HG02884 (cell line): Measurements from ENCODE around the gene TAPT1.
"Not testable (repeated sequence)": the region's sequence is repeated elsewhere in the genome, so short reads cannot be mapped to it uniquely, and the experiment has no call there.

Experiments
- ATAC-seq: cut with Tn5 transposase; IDR thresholded peaks from one replicate; pipeline ENCODE4 v1.9.1; 2021; ENCODE audit warnings: mild to moderate bottlenecking, moderate library complexity; ENCODE audit not compliant: unreplicated experiment

Gene TAPT1

GRCh38 chr4:16218950-16219349 lies 7.3 kb downstream of the TAPT1 start:
- no peak for ATAC-seq

DNA sequence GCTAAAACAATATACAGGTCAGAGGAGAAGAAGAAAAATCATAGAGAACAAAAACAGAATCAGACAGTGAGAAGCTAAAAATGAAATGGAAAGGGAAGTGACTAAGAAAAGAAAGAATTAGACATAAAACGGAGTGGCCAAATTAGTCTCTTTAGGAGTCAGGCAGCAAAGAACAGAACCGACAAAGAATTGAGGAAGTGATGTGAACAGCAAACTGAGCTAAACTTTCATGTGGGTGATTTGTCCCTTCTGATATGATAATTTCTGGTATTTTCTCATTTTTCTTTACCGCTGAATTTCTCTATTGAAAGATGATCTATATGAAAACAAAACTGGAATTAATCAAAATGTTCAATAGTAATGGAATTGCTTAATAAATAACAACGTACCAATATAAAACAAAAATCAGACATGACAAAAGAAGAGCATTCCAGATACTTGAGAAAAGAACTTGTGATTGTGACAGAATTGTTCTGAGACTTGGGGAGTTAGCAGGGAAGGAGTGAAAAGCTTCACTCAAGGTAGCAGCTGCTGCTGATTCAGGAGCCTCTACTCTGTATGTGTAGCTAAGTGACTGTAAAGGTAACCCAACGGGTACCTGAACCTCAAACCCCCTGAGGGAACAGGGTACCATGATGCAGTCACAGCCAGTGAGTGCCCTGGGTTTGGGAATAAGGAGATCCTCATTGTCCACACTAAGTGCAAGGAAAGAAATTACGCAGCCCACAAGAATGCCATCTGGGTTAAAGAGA lies 8.8 kb downstream of the TAPT1 start:
- ATAC-seq = peak; percentile 76

DNA sequence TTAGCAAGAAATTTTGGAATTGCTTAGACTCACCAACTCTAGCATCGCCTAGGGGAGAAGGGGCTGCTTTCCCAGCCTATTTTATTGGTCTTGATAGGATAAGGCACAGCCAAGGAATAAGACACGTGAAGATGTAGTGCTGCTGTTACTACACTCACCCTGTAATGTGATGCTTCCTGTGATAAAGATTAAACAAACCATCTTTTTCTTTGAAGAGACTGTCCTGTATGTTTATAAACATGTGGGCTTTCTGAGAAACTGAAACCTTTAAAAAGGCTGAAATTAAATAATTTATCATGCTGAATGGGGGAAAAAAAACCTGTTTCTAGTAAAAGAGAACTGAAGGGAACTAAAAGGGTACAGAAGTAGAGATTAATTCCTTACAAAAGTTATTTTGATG lies 13.2 kb downstream of the TAPT1 start:
- ATAC-seq = no peak

- ATAC-seq = no peak
Observed at GRCh38 chr4:16212138-16212782, 14.0 kb downstream of the TAPT1 start.

DNA sequence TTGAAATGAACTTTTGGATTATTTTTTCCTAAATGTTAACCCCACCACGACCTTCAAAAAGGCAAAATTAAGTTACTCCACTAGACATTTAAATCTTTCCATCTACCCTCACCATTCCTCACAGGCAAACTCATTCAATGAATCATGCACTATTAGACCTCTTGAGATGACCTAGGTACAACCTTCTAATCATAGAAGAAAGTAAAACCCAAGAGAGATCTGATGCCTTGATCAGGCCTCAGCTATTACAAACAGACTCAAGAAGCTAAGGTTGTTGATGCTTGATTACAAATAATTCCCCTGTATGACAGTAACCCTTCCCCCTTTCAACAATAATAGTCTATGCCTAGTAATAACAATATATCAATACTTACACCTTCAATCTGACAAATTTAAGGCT lies 18.9 kb downstream of the TAPT1 start:
- no peak for ATAC-seq

DNA sequence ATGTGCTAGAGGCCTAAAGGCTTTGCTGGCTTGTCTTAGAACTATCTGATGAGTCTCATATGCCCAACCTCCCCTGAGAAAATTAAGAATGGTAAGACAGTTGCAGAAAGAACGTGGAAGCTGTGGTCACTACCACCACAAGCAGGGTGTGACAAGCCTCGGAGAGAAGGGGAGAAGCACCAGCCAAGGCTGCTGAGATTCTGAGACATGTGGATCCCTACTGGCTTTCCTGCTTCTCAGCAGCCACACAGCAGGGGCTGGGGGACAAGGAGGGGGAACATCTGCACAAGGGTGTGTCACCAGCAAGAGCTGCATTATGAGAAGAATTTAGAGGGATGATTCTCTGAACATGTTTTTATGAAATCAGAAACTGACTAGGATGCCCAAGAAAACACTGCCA lies 19.4 kb downstream of the TAPT1 start:
- ATAC-seq = no peak

DNA sequence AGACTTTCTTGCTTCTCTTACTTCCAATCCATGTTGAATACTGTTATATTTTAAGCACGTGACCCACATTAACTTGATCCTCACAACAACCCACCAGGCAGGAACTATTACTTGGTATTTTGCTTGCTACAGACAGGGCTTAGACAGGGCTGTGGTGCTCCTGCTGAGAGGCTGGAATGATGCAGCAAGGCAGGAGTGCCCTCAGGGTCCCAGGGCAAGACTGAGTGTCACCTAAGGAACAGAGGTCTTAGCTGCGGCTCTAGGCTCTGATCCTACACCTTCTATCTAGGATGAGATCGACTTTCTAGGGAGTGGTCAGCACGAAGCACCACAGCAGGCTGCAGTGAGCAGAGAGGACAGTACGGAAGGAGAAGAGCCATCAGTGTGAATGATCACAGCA lies 20.0 kb downstream of the TAPT1 start:
- ATAC-seq = no peak

DNA sequence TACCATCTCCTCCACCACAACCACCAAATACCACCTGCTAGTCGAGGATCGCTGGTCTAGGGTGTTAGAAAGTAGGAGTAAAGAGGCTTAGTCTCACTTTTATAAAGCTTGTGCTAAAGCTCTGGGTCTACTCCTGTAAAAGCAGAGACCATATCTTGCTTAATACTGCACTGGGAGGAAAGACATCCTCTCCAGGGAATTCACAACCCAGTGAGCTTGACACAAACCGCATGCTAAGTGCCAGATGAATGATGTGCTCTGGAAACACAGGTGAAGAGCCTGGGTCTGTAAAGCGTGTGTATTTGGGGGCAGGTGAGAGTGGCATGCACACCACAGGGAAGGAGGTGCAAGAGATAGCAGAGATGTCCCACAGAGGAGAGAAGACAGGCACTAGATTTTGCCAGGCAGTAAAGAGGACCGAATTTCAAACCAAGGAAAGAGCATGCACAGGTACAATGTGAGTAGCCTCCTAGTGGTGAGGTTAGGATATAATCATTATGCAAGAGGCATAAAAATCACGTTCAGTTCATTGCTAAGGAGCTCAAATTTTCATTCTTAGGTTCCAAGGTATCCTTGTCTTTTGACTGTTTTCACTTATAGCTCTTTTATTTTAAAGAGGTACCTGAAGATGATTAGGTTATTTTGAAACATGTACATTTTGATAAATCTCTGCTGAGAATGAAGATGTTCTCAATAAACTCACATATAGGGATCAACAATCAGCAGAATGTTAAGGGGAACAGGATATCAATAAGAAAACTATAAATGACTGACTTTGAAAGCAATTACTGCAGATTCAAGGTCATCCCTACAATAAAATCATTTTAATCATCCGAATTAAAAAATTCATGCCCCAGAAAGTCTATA lies 20.7 kb downstream of the TAPT1 start:
- ATAC-seq = peak; percentile 82

DNA sequence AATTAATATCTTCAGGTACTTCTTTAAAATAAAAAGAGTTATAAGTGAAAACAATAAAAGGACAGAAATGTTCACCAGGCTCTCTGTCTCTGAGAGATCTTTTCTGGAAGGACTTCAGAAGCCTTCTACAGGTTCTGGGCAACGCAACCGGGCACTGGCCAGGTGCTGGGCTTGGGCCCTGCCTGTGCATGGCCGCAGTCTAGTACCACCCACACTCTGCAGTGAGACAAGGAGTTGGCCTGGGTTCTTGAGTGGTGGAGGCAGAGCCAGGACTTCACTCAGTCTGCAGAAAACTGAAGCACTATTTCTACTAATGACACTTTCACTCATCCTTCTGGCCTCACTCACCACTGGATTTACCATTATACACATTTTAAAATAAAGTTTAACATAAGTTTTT lies 21.8 kb downstream of the TAPT1 start:
- ATAC-seq = no peak

DNA sequence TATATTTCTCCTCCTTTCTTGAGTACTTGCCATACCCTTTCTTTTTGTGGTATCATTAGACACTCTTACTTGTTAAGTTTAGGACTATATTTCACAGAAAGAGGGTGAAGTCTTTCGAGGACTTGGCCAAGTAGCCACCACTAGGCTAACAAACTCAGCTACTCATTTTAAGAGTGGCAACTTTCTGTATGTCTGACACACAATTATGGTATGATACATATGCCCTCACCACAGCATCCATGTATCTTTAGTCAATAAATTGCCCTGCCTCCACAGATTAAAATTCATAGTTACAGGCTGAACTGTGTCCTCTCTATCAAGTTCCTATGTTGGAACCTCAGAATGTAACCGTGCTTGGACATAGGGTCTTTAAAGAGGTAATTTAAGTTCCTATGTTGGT lies 23.2 kb downstream of the TAPT1 start:
- ATAC-seq = no peak

DNA sequence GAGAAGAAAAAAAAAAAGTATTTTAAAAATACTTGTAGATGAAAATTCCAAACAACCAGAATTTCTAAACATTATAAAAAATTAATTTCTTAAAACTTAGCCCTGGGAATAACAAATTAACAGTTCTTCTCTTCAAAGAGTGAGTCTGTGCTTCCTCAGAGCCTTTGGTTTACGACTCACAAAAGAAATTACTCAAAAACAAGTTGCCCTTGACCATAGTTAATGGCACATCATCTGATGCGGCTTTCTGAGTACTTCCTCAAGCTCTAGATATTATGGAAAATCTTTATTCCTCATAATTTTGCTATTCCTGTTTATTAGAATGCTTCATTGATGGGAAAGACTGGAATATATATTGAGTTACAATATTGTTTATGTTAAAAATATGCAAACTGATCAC lies 23.7 kb downstream of the TAPT1 start:
- ATAC-seq = no peak

DNA sequence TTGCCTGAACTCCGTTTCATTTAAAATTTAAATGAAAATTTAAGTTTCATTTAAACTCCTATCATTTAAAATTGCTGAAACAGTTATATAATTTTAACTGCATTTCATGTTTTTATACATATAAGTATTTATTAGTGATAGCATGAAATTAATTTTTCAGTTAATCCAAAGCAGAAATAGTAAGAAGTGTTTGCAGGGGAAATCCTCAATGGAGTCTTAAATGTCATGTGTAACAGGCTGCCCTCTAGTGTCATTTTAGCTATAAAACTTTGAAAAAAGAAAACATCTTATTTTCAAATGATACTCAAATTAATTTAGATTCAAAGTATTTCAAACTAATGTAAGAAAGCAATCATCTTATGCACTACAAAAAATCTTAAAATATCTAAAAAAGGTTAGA lies 27.2 kb downstream of the TAPT1 start:
- no peak for ATAC-seq

- no peak for ATAC-seq
Observed at GRCh38 chr4:16197876-16198665, 28.2 kb downstream of the TAPT1 start.

- ATAC-seq = peak; percentile 91
Observed at GRCh38 chr4:16196482-16197393, 29.5 kb downstream of the TAPT1 start.

DNA sequence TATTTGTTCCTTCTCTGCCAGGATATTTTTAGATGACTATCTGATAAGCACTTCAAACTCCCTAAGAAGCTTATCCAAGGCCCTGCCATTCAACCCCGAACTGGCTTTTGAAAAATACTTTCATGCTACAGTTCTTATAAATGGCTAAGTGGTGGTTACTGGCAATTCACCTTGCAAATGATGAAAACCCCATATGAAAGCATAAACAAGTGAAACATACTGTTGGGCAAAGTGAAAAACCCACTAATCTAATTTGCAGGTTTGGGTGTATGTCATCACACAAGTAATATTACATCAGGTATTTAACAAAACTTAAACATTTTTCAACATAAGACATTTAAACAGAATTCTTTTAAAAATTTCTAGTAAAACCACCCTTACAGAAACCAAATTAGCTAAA lies 31.1 kb downstream of the TAPT1 start:
- ATAC-seq = no peak

GRCh38 chr4:16194798-16195197 lies 31.5 kb downstream of the TAPT1 start:
- ATAC-seq = not testable (repeated sequence)

DNA sequence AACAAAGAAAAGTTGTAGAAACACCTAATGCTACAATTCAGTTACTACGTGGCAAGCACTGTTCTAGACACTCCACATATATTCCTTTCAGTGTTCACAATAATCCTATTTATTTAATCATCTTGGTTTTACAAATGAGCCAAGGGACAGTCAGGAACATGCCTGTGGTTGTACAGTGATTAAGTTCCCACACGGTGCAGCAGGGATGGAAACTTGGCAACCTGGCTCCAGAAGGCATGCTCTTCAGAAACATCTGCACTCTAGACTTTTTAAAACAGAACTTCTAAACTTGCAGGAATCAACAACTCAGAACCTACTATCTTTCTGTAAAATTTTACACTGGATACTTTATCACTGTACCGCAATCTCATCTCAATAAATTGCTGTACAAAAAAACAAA lies 32.1 kb downstream of the TAPT1 start:
- ATAC-seq = no peak

DNA sequence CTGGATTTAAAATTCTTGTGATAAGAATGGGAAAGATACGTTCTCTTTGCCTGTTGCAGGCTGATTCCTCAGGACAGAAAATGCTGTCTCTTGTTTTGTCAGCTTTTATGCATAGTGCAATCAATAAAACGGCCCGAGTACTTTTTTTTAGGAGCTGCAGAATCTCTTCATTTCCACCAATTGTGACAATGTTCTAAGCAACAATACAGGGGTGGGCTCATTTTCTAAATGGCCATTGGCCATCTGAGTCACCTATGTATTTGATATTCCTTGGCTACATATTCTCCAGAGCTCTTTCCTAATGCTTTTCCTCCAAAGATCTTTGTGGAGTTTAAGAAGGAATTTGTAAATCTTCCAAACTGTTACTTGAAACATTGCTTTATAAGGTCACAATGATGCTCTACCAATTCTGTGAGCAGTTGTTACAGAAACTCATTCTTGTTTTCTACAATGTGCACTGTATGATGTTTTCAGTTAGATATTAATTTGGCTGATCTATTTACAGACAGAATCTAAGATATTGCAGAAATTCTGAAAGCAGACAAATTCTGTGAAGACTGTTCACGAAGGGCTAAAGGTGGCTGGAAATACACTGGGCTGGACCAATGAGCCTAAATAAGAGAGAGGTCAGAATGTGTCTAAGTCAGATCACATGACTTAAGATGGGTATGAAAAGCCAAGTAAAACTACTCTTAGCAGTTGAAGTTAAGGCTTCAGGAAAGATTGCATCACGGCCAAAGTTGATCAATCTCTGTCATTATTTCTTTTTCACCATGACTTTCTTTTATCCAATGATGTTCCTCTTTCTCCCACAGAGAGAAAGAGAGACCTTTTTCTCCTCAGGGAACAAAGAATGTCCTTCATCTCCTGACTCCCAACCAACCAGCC lies 33.4 kb downstream of the TAPT1 start:
- no peak for ATAC-seq

GRCh38 chr4:16192057-16192456 lies 34.2 kb downstream of the TAPT1 start:
- ATAC-seq = no peak
